Measurements from ENCODE around the gene TXNDC11.

Gene TXNDC11

GRCh38 chr16:11719171-11719570 lies 23.5 kb downstream of the TXNDC11 start:
- no peak for DNase-seq

- no peak for DNase-seq
These were observed 24.8 kb downstream of the TXNDC11 start for GRCh38 chr16:11717811-11718210.

- DNase-seq, result no peak
These were observed 26.3 kb downstream of the TXNDC11 start for GRCh38 chr16:11716336-11716735.

GRCh38 chr16:11715246-11715947 lies 27.3 kb downstream of the TXNDC11 start:
- no peak for DNase-seq

GRCh38 chr16:11712122-11712521 lies 30.5 kb downstream of the TXNDC11 start:
- no peak for DNase-seq

- no peak for DNase-seq
These were observed 31.0 kb downstream of the TXNDC11 start for GRCh38 chr16:11711662-11712061.

- DNase-seq, result no peak
These were observed 34.2 kb downstream of the TXNDC11 start for GRCh38 chr16:11708421-11708820.

- DNase-seq, result no peak
These were observed 34.9 kb downstream of the TXNDC11 start for GRCh38 chr16:11707679-11708197.

GRCh38 chr16:11706180-11706742 lies 36.4 kb downstream of the TXNDC11 start:
- DNase-seq, result no peak

GRCh38 chr16:11705311-11706025 lies 37.2 kb downstream of the TXNDC11 start:
- no peak for DNase-seq

GRCh38 chr16:11700264-11701029 lies 42.2 kb downstream of the TXNDC11 start:
- no peak for DNase-seq

GRCh38 chr16:11699234-11699894 lies 43.3 kb downstream of the TXNDC11 start:
- DNase-seq, result no peak

- DNase-seq, result peak in 1 of 2 experiments; percentile 39
These were observed 44.4 kb downstream of the TXNDC11 start for GRCh38 chr16:11698271-11698689.

GRCh38 chr16:11697319-11697718 lies 45.3 kb downstream of the TXNDC11 start:
- peak in 1 of 2 experiments; percentile 57 for DNase-seq

- DNase-seq, result no peak
These were observed 46.2 kb downstream of the TXNDC11 start for GRCh38 chr16:11696266-11697012.

GRCh38 chr16:11692651-11693050 lies 50.0 kb downstream of the TXNDC11 start:
- DNase-seq, result peak; percentile 50 to 80

GRCh38 chr16:11692171-11692570 lies 50.5 kb downstream of the TXNDC11 start:
- no peak for DNase-seq

- DNase-seq, result no peak
These were observed 50.9 kb downstream of the TXNDC11 start for GRCh38 chr16:11691771-11692170.

- DNase-seq, result no peak
These were observed 51.4 kb downstream of the TXNDC11 start for GRCh38 chr16:11691235-11691634.

GRCh38 chr16:11689031-11689840 lies 53.4 kb downstream of the TXNDC11 start:
- no peak for DNase-seq

- DNase-seq, result peak in 1 of 2 experiments; percentile 51
These were observed 54.2 kb downstream of the TXNDC11 start for GRCh38 chr16:11688520-11688886.

Data from NCI-H524 (cell line).